D341Med (cell line): ENCODE results near the gene PSMA6.
"Not testable (repeated sequence)": the region's sequence is repeated elsewhere in the genome, so short reads cannot be mapped to it uniquely, and the experiment has no call there.

Source experiments
- DNase-seq: peaks from one replicate; pipeline ENCODE4 v3.0.0; 2012; ENCODE audit warnings: low spot score

The PSMA6 gene

GRCh38 chr14:35326375-35326774 lies 34.2 kb downstream of the PSMA6 start:
- no peak for DNase-seq

- DNase-seq, result peak; percentile 21
These were observed 39.7 kb downstream of the PSMA6 start for GRCh38 chr14:35331605-35332516.

GRCh38 chr14:35332517-35333263 lies 40.5 kb downstream of the PSMA6 start:
- no peak for DNase-seq

GRCh38 chr14:35333264-35333730 lies 41.1 kb downstream of the PSMA6 start:
- peak; percentile 20 for DNase-seq

GRCh38 chr14:35333797-35334743 lies 41.9 kb downstream of the PSMA6 start:
- peak; percentile 24 for DNase-seq

GRCh38 chr14:35335388-35336092 lies 43.4 kb downstream of the PSMA6 start:
- DNase-seq, result no peak

GRCh38 chr14:35336171-35336493 lies 44.0 kb downstream of the PSMA6 start:
- DNase-seq, result not testable (repeated sequence)

GRCh38 chr14:35336494-35337268 lies 44.5 kb downstream of the PSMA6 start:
- no peak for DNase-seq

GRCh38 chr14:35337269-35338255 lies 45.4 kb downstream of the PSMA6 start:
- DNase-seq, result no peak

- DNase-seq, result no peak
These were observed 46.7 kb downstream of the PSMA6 start for GRCh38 chr14:35338731-35339405.

- no peak for DNase-seq
These were observed 47.7 kb downstream of the PSMA6 start for GRCh38 chr14:35339761-35340406.

GRCh38 chr14:35340616-35341453 lies 48.7 kb downstream of the PSMA6 start:
- peak; percentile 36 for DNase-seq

GRCh38 chr14:35341454-35341750 lies 49.2 kb downstream of the PSMA6 start:
- no peak for DNase-seq

GRCh38 chr14:35341751-35342488 lies 49.7 kb downstream of the PSMA6 start:
- peak; percentile 94 for DNase-seq

- no peak for DNase-seq
These were observed 50.4 kb downstream of the PSMA6 start for GRCh38 chr14:35342489-35343010.

- DNase-seq, result no peak
These were observed 51.5 kb downstream of the PSMA6 start for GRCh38 chr14:35343702-35344101.
